CD4-positive, alpha-beta T cell treated with Interleukin-6 for 4 hours (primary cell): ENCODE data around the gene BLMH.
A peak's percentile ranks its signal among the peaks of the same experiment; 100 is the strongest.

Source experiments
- DNase-seq: peaks from one replicate; pipeline ENCODE4 v3.0.0-alpha.2; 2020; ENCODE audit warnings: mixed read lengths

Gene BLMH

GRCh38 chr17:30304778-30305177 is 13.0 kb upstream of the BLMH start:
- no peak for DNase-seq

- DNase-seq = no peak
Observed at GRCh38 chr17:30302241-30302640, 10.5 kb upstream of the BLMH start.

DNA sequence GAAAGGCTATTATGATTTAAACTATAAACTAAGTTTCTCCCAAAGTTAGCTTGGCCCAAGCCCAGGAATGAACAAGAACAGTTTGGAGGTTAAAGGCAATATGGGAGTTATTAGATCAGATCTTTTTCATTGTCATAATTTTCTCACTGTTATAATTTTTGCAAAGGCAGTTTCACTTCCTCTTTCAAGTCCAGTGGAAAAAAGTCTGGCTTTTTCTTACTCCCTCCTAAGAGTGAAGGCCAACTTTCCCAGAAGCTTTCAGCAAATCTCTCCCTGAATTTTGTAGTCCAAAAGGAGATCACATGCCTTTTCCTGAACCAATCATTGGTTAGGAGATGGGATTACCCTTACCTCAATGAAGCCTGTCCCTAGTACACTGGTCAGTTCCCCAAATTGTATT is 9.1 kb upstream of the BLMH start:
- DNase-seq = no peak

DNA sequence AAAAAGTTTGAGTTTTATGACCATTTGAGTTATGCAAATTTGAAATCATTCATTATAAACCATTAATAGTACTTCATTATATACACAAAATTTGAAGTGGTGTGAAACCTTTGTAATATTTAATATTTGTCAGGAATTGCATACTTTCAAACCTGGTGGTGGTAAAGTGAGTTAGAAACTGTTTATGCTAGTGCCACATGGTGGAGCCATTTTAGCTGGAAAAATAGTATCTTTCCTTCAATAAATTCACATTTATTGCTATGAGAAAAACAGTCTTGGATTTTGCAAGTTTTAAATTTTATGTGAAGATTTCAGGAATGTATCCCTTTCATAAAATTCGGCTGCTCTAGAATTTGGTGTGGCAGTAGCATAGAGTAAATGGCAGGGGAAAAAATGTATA is 7.3 kb upstream of the BLMH start:
- DNase-seq = peak; percentile 8

- no peak for DNase-seq
Observed at GRCh38 chr17:30297715-30298114, 6.0 kb upstream of the BLMH start.

DNA sequence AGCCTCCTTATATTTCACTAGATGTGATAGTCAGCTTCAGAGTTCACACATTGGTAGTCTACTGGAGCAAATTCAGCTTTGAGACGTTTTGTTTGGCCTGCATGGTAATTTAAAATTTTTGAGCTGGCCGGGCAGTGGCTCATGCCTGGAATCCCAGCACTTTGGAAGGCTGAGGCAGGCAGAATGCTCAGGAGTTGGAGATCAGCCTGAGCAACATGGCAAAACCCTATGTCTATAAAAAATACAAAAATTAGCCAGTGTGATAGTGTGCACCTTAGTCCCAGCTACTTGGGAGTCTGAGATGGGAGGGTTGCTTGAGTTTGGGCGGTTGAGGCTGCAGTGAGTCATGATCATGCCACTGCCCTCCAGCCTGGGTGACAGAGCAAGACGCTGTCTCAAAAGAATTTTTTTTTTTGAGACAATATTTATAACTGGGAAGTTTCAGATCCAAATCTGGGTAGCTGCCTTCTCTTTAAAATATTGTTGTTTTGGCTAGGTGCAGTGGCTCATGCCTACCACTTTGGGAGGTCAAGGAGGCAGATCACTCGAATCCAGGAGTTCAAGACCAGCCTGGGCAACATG is 4.8 kb upstream of the BLMH start:
- DNase-seq = no peak

DNA sequence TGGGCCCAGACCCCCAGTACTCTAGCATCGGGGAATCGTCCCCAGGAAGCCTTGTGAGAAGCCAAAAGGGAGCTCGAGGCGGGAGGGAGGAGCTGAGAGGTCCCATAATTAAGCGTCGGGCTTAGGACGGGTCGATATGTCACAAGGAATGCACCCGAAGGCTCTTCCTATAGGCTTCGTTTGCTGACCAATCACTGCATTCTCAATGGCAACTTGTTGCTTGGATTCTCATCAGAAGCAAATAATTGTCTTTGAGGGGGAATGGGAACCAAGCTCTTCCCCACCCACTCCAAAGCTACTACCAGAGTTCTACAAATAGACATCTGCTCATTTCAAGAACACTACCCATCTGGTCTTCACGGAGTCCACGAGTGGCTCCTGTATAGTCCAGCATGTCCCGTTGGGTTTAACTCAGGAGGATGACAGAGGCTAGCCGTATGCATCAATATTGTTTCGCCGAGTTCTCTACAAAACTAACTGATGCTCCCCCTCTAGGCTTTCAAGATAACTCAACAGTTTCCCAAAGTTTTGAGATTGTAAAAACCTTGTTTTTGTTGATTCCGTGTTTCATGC is 628 bp upstream of the BLMH start:
- no peak for DNase-seq

DNA sequence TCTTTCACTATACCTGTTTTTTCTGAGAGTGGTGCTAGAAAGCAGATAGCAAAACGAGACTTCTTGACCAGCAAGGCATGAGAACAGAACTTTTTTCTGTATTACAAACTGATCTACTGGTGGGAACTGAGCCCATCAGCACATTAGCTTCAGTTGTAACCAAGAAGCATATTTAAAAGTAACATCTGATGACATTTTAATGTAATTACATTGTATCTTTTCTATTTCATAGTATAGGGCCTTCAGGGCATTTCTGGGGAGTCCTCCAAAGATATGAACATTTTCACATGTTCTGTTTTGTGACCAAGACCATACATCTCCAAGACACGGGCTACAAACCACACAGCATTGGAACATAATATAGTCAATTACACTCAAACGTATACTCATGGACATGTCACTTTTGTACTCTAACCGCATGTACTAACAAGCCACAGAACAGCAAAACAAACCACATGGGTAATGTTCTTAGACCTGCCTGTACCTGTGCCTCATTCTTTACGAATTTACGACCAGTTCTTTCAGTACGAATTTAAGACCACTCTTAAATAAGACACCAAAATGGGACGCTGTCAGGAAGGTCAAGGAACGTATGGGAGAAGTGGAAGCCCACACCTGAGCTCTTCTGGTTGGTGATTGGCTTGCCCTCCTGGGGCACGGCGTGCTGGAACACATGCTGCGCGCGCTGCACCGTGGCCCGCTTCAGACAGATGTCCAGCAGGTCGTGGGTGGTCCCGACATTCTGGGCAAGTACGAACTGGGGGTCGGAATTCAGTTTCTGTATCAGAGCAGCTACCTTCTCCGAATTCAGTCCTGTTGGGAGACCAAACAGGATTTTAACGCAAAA is 825 bp downstream of the BLMH start:
- peak; percentile 33 for DNase-seq

GRCh38 chr17:30290077-30290476 is 1.7 kb downstream of the BLMH start:
- DNase-seq = no peak

DNA sequence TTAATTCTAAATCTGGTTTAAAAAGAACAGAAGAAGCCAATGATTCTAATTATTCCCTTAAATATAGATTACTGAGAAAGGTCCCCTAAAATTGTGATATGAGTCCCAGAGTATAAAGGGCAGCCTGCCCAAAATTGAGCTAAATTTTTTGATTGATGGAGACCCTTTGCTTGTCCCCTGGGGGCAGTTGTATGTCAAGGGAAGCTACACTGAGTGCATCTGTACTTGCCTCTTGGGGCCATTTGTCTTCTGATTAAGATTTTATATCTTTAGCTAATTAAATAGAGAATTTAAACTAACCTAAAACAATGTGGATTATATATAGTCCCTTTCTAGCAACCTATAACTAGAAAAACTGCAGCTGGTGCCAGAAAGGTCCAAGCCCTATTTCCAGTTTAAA is 12.6 kb downstream of the BLMH start:
- DNase-seq = no peak

DNA sequence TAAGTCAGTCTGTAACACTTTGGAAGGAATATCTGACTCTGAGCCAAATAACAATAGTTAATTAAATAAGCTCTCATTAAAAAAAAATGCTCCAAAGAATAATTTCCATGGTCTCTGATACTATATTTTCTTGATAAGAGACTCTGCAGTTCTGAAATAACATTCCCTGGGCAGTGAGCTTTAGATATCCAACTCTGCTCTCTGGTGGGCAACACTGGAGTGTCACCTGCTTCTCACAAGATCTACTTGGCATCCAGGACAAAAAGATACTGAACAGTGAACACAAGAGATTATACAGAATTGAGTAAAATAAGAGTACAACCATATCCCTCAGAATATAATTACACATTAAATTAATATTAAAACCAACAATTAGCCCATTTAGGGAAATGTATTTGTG is 13.7 kb downstream of the BLMH start:
- peak; percentile 11 for DNase-seq

DNA sequence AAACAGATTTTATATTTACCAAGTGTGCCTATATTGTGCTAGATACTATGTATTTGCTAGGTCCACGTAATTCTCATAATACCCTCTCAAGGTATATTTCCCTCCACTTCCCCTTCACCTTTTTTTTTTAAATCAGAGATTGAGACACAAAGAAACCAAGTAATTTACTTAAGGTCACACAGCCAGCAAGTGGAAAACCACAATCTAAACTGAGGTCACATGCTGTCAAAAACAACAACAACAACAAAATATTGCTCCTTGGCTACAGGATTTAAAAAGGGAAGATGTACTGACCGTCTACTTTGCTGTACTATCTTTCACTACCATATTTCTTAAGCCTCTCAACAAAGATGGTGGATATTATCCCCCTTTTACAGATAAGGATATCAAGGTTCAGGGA is 15.8 kb downstream of the BLMH start:
- DNase-seq = no peak

DNA sequence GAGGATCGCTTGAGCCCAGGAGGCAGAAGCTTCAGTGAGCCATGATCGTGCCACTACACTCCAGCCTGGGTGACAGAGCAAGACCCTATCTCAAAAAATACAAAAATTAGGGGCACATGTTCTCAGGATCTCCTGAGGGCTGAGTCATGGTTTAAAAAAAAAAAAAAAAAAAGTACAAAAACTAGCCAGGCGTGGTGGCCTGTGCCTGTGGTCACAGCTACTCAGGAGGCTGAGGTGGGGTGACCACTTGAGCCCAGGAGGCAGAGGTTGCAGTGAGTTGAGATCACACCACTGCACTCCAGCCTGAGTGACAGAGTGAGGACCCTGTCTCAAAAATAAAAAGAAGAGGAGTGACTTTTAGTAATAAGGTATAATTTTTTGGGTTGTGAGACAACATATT is 16.9 kb downstream of the BLMH start:
- no peak for DNase-seq

- DNase-seq = no peak
Observed at GRCh38 chr17:30273373-30273772, 18.4 kb downstream of the BLMH start.

GRCh38 chr17:30271102-30271501 is 20.6 kb downstream of the BLMH start:
- DNase-seq = no peak

- no peak for DNase-seq
Observed at GRCh38 chr17:30267625-30268024, 24.1 kb downstream of the BLMH start.

DNA sequence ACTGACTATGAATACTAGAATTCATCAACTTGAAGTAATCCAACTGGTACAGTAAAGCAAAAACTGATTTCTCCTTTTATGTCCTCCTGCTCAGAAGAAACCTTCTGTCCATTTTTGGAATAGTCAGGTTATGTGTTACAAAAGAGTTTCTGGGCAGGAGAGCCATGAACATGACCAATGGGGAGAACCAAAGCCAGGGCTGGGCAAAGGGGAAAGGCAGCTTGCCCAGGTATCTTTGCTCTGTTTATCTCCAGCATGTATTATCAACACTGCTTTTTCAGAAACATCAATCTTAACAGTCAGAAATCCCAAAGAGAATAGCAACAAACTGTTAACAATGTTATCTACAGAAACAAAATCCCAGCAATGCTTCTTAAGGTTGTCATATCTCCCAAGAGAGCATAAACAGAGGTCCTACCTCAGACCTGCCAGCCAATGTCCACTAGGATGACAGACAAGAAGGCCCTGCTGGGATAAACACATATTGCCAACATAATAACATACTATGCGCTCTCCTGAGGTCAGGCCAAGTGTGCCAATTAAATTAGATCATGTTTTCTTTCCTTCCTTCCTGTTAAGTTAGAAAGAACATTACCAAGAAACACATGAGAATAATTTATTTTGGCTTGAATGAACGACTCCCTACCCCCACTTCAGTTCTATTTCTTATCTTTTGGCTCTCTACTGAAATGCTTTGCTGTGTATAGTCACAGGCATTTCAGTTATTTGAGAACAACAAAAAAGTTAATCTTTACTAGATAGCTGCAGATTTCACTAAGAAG is 28.0 kb downstream of the BLMH start:
- DNase-seq = no peak

GRCh38 chr17:30256756-30257506 is 34.8 kb downstream of the BLMH start:
- DNase-seq = no peak

GRCh38 chr17:30254150-30254549 is 37.6 kb downstream of the BLMH start:
- no peak for DNase-seq

- no peak for DNase-seq
Observed at GRCh38 chr17:30253312-30253711, 38.4 kb downstream of the BLMH start.

- no peak for DNase-seq
Observed at GRCh38 chr17:30251931-30252330, 39.8 kb downstream of the BLMH start.

- no peak for DNase-seq
Observed at GRCh38 chr17:30249460-30249859, 42.3 kb downstream of the BLMH start.

- DNase-seq = no peak
Observed at GRCh38 chr17:30248786-30249185, 43.0 kb downstream of the BLMH start.
